ENCODE measurements around the gene LTB4R2.
"Not testable (repeated sequence)": the region's sequence is repeated elsewhere in the genome, so short reads cannot be mapped to it uniquely, and the experiment has no call there.

Gene LTB4R2

GRCh38 chr14:24321212-24321975 is 11.5 kb downstream of the LTB4R2 start:
- DNase-seq, result no peak

DNA sequence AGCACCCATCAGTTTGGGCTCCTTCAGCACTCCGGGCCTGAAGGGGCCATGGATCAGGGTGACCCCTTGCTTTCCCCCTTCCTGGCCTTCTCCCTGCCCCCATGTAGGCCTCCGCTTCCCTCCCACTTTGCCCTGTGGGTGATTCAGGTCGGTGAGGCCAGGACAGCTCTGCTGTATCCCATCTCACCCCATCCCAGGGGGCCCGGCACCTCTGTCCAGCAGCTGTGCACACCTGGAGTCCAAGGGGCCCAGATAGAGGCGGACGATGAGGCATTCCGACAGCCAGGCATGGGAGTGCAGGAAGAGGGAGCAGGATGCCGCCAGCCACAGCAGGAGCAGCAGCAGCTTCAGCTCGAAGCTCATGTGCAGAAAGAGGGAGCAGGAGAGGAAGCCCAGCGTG is 12.7 kb downstream of the LTB4R2 start:
- DNase-seq, result no peak

DNA sequence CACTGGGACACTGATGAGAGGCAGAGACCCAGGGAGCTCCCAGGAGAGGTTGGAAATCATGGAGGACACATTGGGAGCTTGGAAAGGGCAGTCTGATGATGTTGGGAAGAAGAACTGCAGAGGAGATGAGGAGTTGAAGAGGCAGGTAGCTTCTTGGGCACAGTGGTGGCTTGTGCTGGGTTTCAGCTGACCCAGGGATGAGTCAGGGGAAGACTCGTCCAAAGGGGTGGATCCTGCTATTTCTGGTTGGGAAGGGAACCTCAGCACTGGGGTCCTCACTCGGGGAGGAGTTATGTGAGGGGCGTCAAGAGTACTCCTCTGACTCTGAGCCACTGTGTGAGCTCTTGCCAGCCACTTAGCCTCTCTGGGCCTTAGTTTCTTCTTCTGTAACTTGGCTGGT is 13.4 kb downstream of the LTB4R2 start:
- DNase-seq, result no peak

GRCh38 chr14:24324024-24324423 is 14.1 kb downstream of the LTB4R2 start:
- DNase-seq, result no peak

DNA sequence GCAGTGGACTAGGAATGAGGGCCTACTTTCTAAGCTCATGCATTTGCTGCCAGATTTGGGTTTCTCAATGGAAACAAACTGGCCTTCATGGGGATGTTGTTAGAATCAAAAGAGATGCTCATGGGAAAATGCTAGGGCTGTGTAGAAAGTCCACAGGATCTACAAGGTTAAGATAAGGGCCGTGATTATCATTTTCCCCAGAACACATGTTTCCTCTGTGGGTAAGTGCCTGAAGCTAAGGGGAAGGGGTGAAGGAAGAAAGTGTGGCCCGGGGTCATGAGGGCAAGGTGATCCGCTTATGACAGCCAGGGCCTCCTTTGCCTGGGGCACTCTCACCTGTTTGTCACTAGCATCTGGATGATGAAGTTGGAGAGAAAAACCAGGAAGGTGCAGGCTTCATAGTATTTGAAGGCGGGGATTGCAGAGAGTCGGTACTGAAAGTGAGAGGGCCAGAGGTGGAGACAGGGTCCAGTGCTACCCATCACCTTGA is 15.1 kb downstream of the LTB4R2 start:
- DNase-seq, result no peak

DNA sequence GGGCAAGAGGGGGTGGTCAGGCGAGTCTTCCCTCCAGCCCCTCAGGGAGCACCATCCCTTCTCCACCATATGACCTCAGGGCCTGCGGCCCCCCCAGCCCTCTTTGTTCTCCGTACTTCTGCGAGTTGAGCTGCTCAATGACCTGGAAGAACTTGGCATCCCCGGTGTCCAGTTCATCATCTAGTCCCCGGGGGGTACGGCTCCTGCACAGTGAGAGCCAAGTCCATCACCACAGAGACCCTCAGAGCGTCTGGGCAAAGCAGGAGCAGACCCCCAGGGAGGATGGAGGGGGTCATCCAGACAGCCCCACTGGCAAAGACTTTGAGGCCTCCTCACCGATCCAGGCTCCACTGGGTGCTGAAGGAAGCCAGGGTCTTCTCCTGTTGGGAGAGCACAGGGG is 16.0 kb downstream of the LTB4R2 start:
- DNase-seq, result no peak

- no peak for DNase-seq
Observed at GRCh38 chr14:24327303-24327702, 17.4 kb downstream of the LTB4R2 start.

DNA sequence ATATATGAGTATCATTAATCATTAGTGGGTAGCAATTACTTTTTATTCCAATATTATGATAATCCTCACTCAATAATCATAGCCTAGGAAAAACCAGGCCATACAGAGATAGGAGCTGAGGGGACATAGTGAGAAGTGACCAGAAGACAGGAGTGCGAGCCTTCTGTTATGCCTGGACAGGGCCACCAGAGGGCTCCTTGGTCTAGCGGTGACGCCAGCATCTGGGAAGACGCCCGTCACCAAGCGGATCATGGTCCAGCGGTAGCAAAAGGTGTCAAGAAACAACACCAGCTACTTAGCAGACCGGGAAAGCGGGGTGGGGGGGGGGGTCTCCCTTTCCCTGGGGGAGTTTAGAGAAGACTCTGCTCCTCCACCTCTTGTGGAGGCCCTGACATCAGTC is 18.0 kb downstream of the LTB4R2 start:
- not testable (repeated sequence) for DNase-seq

- DNase-seq, result no peak
Observed at GRCh38 chr14:24329073-24329663, 19.2 kb downstream of the LTB4R2 start.

DNA sequence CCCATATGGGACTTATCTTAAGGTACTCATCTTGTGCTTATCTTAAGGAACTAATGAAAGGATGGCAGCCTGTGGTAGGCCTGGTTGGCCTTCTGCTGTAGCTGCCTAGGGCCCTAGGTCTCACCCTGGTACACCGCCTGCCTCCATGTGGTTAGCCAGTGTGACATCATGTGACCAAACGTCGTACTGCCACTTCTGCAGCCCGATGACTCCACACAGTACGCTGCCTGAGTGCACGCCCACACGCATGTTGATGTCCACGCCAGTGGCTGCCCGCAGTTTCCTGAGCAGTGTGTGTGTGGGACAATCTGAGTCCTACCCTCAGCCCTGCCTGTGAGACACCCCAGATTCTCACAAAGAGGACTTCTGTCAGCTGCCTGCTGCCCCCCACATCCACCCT is 19.8 kb downstream of the LTB4R2 start:
- DNase-seq, result no peak

DNA sequence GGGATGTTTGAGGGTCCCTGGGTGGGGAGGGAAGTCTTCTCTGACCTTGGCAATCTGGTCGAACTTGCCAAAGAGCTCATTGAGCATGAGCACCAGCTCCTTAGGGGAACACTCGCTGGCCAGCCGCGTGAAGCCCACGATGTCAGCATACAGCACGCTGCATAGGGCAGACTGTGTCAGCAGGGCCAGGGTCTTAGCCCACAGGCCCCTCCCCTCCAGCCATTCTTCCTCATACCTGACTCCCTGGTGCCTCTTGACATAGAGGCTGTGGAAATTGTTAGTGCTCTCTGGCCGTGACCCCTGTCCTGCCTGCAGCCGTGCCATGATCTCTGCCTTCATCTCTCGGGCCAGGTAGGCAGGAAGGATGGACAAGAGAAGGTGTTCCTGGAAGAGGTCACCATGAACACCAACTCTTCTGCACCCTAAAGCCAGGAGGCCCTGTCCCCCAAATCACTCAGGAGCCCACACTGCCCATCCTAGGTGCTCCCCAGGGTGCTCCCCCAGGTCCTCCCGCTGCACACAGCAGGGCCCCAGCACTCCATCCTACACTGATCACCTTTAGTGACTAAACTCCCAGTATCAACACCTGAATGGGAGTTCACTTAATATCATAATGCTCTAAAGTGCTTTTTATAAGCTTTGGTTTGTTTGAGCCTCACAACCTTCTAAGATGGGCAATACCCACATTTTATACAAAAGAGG is 21.2 kb downstream of the LTB4R2 start:
- no peak for DNase-seq

- no peak for DNase-seq
Observed at GRCh38 chr14:24331731-24332267, 21.9 kb downstream of the LTB4R2 start.

- peak; percentile 92 for DNase-seq
Observed at GRCh38 chr14:24332268-24332993, 22.5 kb downstream of the LTB4R2 start.

- no peak for DNase-seq
Observed at GRCh38 chr14:24334431-24335291, 24.7 kb downstream of the LTB4R2 start, which contains the start of gene ADCY4. TSS of gene ADCY4 (minus strand) at chr14:24335071. CDS start at chr14:24334652, 419 bp downstream.

- DNase-seq, result no peak
Observed at GRCh38 chr14:24335461-24336171, 25.7 kb downstream of the LTB4R2 start.

GRCh38 chr14:24337144-24337823 is 27.3 kb downstream of the LTB4R2 start:
- DNase-seq, result no peak

GRCh38 chr14:24337824-24338175 is 27.9 kb downstream of the LTB4R2 start:
- no peak for DNase-seq

GRCh38 chr14:24338843-24339242 is 28.9 kb downstream of the LTB4R2 start:
- no peak for DNase-seq

GRCh38 chr14:24339284-24340151 is 29.6 kb downstream of the LTB4R2 start, which contains the start of gene RIPK3:
TSS of gene RIPK3 (minus strand) at chr14:24339991. CDS start at chr14:24339826, 165 bp downstream.
- DNase-seq, result peak; percentile 19

All from DMS79 treated with DMSO at 0.1 percent for 48 hours (cell line).